Measurements from ENCODE around the gene NPY4R. TPM values are rescaled to one million over a fixed set of nuclear protein-coding genes. Genes with fewer than 3 reads are reported as not detected.
A peak's percentile ranks its signal among the peaks of the same experiment; 100 is the strongest.
"Not testable (repeated sequence)": the region's sequence is repeated elsewhere in the genome, so short reads cannot be mapped to it uniquely, and the experiment has no call there.

NPY4R gene
- total RNA-seq, 1 donor from 2014 or later = not detected

GRCh38 chr10:46455992-46456391, 9.8 kb downstream of the NPY4R start:
- DNase-seq = not testable (repeated sequence)

GRCh38 chr10:46451365-46451764, 14.4 kb downstream of the NPY4R start:
- DNase-seq = not testable (repeated sequence)

- not testable (repeated sequence) for DNase-seq
Observed at GRCh38 chr10:46450829-46451228, 14.9 kb downstream of the NPY4R start.

- DNase-seq = not testable (repeated sequence)
Observed at GRCh38 chr10:46447439-46447838, 18.3 kb downstream of the NPY4R start.

- not testable (repeated sequence) for DNase-seq
Observed at GRCh38 chr10:46445389-46446122, 20.2 kb downstream of the NPY4R start.

GRCh38 chr10:46443422-46443821, 22.3 kb downstream of the NPY4R start:
- DNase-seq = not testable (repeated sequence)

- DNase-seq = peak; percentile 2
Observed at GRCh38 chr10:46442706-46443275, 23.0 kb downstream of the NPY4R start.

- peak; percentile 10 for DNase-seq
Observed at GRCh38 chr10:46441837-46442278, 23.9 kb downstream of the NPY4R start.

GRCh38 chr10:46440942-46441341, 24.8 kb downstream of the NPY4R start:
- not testable (repeated sequence) for DNase-seq

GRCh38 chr10:46423550-46423949, 42.2 kb downstream of the NPY4R start:
- DNase-seq = not testable (repeated sequence)

GRCh38 chr10:46419570-46420379, 46.0 kb downstream of the NPY4R start:
- DNase-seq = not testable (repeated sequence)

GRCh38 chr10:46418283-46418682, 47.5 kb downstream of the NPY4R start:
- DNase-seq = not testable (repeated sequence)

- not testable (repeated sequence) for DNase-seq
Observed at GRCh38 chr10:46415291-46415690, 50.5 kb downstream of the NPY4R start.

- not testable (repeated sequence) for DNase-seq
Observed at GRCh38 chr10:46412665-46413064, 53.1 kb downstream of the NPY4R start.

- DNase-seq = not testable (repeated sequence)
Observed at GRCh38 chr10:46411123-46411522, 54.6 kb downstream of the NPY4R start.

Other genes starting within 250 kb of the NPY4R start
- not detected for gene ANTXRL, start 179.0 kb downstream of the NPY4R start, total RNA-seq
- gene ANXA8L1, start 90.2 kb downstream of the NPY4R start, total RNA-seq = 23.3 TPM
- 1.3 TPM for gene GPRIN2, start 90.7 kb upstream of the NPY4R start, total RNA-seq
- 1.1 TPM for gene SYT15, start 113.2 kb upstream of the NPY4R start, total RNA-seq